ENCODE data around the gene TNK2. TPM values are rescaled to one million over a fixed set of nuclear protein-coding genes. Genes with fewer than 3 reads are reported as not detected.
"Not testable (repeated sequence)": the region's sequence is repeated elsewhere in the genome, so short reads cannot be mapped to it uniquely, and the experiment has no call there.

The TNK2 gene
- total and polyA plus RNA-seq, 2 experiments from 2014 or later = 3.2 to 12.3 TPM

DNA sequence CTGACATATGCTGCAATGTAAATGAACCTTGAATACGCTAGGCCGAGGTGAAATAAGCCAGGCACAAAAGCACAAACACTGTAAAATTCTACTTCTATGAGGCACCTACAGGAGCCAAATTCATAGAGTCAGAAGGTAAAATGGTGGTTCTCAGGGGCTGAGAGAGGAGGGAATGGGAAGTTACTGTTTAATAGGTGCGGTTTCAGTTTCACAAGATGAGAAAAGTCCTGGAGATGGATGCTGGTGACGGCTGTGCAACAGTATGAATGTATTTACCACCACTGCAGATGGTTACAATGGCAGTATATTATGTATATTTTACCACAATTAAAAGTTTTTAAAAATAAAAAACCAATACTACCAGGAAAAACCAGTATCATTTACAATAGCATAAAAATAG is 4.0 kb downstream of the TNK2 start:
- WGBS, 2 experiments (ENCODE audit: low coverage in 1 of 2, low lambda C conversion rate in 2 of 2, missing lambda C conversion rate in 2 of 2) = 97 to 100% methylated on average over 4 of the region's 4 CpGs
- in situ Hi-C loops (cut with MboI) = no loop called here
- Histone ChIP-seq H3K27ac (no peak overlapping the region), H3K9ac (no peak overlapping the region), H4K20me1 (ENCODE audit: insufficient read depth) (no peaks in the 10 kb centered on the region; the same call in 1 of the 2 replicates), H3K27me3 (replicated peaks; ENCODE audit: insufficient read depth) (no peaks in the 10 kb centered on the region), H3K4me1 (ENCODE audit: insufficient read depth) (no peaks in the 10 kb centered on the region), H3F3A (ENCODE audit: insufficient read depth) (peaks cover 20% of the 10 kb centered on the region; the same call in 1 of the 2 replicates), H3K9me2 (ENCODE audit: insufficient read depth) (no peaks in the 10 kb centered on the region), H3K4me2 (ENCODE audit: unreplicated experiment) (no peak overlapping the region), H3K9me3 (ENCODE audit: low read depth) (no peaks in the 10 kb centered on the region), H3K4me3 (no peak overlapping the region), H3K79me2 (ENCODE audit: insufficient read depth) (peaks cover 70% of the 10 kb centered on the region), H3K36me3 (ENCODE audit: low read depth) (no peaks in the 10 kb centered on the region), H2AFZ (no peak overlapping the region)
- DNase-seq = no peak
- TF ChIP-seq EZH2phosphoT487 (IDR thresholded peaks at IDR 0.05; ENCODE audit: insufficient read depth, low read depth) (no peak), EZH2 (IDR thresholded peaks at IDR 0.05; ENCODE audit: insufficient read depth, poor library complexity, severe bottlenecking) (no peak)

DNA sequence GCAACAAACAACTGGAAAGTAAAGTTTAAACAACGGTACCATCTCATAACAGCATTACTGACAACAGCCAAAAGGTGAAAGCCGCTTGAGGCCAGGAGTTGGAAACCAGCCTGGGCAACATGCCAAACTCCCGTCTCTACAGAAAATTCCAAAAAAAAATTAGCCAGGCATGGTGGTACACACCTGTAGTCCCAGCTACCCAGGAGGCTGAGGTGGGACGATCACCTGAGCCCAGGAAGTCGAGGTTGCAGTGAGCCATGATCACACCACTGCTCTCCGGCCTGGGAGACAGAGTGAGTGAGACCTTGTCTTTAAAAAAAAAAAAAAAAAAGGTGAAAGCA is 4.4 kb downstream of the TNK2 start:
- H4K20me1 ChIP-seq (ENCODE audit: insufficient read depth) = no peaks in the 10 kb centered on the region; the same call in 1 of the 2 replicates
- no peak overlapping the region for H3K4me3 ChIP-seq
- H3K4me2 ChIP-seq (ENCODE audit: unreplicated experiment) = no peak overlapping the region
- no peaks in the 10 kb centered on the region for H3K27me3 ChIP-seq (replicated peaks; ENCODE audit: insufficient read depth)
- H3K9ac ChIP-seq = no peak overlapping the region
- no peaks in the 10 kb centered on the region for H3K4me1 ChIP-seq (ENCODE audit: insufficient read depth)
- no peak overlapping the region for H2AFZ ChIP-seq
- H3K9me2 ChIP-seq (ENCODE audit: insufficient read depth) = no peaks in the 10 kb centered on the region
- in situ Hi-C loops (cut with MboI) = no loop called here
- TF ChIP-seq EZH2phosphoT487 (IDR thresholded peaks at IDR 0.05; ENCODE audit: insufficient read depth, low read depth) = no peak
- TF ChIP-seq EZH2 (IDR thresholded peaks at IDR 0.05; ENCODE audit: insufficient read depth, poor library complexity, severe bottlenecking) = no peak
- H3K79me2 ChIP-seq (ENCODE audit: insufficient read depth) = peaks cover 75% of the 10 kb centered on the region
- no peaks in the 10 kb centered on the region for H3K36me3 ChIP-seq (ENCODE audit: low read depth)
- peaks cover 20% of the 10 kb centered on the region; the same call in 1 of the 2 replicates for H3F3A ChIP-seq (ENCODE audit: insufficient read depth)
- H3K9me3 ChIP-seq (ENCODE audit: low read depth) = no peaks in the 10 kb centered on the region
- no peak for DNase-seq
- 92 to 94% methylated on average over 6 of the region's 6 CpGs for WGBS, 2 experiments (ENCODE audit: low coverage in 1 of 2, low lambda C conversion rate in 2 of 2, missing lambda C conversion rate in 2 of 2)
- no peak overlapping the region for H3K27ac ChIP-seq

DNA sequence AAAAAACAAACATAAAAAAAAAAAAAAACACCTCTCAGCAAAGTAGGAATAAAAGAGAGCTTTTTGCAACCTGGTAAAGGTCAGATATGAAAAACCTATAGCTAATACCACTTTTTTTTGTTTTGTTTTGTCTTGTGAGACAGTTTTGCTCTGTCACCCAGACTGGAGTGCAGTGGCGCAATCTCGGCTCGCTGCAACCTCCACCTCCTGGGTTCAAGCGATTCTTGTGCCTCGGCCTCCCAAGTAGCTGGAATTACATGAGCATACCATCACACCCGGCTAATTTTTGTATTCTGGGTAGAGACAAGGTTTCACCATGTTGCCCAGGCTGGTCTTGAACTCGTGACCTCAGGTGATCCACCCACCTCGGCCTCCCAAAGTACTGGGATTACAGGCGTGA is 5.7 kb downstream of the TNK2 start:
- H3K9me3 ChIP-seq (ENCODE audit: low read depth); DNase-seq; H4K20me1 ChIP-seq (ENCODE audit: insufficient read depth); H2AFZ ChIP-seq; H3K27ac ChIP-seq; H3K4me2 ChIP-seq (ENCODE audit: unreplicated experiment); H3K4me3 ChIP-seq; in situ Hi-C loops (cut with MboI); H3K36me3 ChIP-seq (ENCODE audit: low read depth); H3K27me3 ChIP-seq (replicated peaks; ENCODE audit: insufficient read depth); H3K4me1 ChIP-seq (ENCODE audit: insufficient read depth); H3K9ac ChIP-seq; H3K9me2 ChIP-seq (ENCODE audit: insufficient read depth): not testable (repeated sequence)
- WGBS, 2 experiments (ENCODE audit: low coverage in 1 of 2, low lambda C conversion rate in 2 of 2, missing lambda C conversion rate in 2 of 2) = 91 to 92% methylated on average over 9 of the region's 9 CpGs
- Histone ChIP-seq H3F3A (ENCODE audit: insufficient read depth) (peaks cover 25% of the 10 kb centered on the region; the same call in 1 of the 2 replicates), H3K79me2 (ENCODE audit: insufficient read depth) (peaks cover 80% of the 10 kb centered on the region)

DNA sequence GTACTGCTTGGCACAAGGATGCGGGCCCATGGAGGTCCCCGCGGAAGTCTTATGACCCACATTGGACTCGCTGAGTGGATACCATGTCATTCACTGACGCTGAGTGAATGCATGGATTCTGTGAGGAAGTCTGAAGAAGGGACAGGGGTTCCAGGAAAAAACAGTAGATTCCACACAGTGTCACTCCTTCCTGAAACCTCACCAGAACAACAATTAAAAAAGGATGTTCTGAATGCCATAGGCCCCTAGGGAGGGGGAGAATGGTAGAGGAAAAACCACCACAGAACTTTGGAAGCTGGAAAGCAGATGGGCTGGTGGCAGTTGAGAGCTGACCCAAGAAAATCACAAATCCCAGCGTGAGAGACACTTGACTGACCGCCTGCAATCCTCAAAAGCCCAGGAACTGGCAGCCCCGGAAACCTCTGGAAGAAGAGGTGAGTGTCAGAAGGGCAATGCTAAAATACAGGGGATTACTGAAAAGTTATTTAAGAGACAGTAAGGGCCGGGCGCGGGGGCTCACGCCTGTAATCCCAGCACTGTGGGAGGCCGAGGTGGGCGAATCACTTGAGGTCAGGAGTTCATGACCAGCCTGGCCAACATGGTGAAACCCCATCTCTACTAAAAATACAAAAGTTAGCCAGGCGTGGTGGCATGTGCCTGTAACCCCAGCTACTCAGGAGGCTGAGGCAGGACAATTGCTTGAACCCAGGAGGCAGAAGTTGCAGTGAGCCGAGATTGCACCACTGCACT is 6.3 kb downstream of the TNK2 start:
- DNase-seq; H4K20me1 ChIP-seq (ENCODE audit: insufficient read depth); H3K36me3 ChIP-seq (ENCODE audit: low read depth); in situ Hi-C loops (cut with MboI); H3K27me3 ChIP-seq (replicated peaks; ENCODE audit: insufficient read depth); H3K4me3 ChIP-seq; H2AFZ ChIP-seq; H3K27ac ChIP-seq; H3K4me2 ChIP-seq (ENCODE audit: unreplicated experiment); H3K4me1 ChIP-seq (ENCODE audit: insufficient read depth); H3K9me2 ChIP-seq (ENCODE audit: insufficient read depth); H3K9me3 ChIP-seq (ENCODE audit: low read depth); H3K9ac ChIP-seq: not testable (repeated sequence)
- WGBS, 2 experiments (ENCODE audit: low coverage in 1 of 2, low lambda C conversion rate in 2 of 2, missing lambda C conversion rate in 2 of 2) = 81 to 85% methylated on average over 16 of the region's 16 CpGs
- peaks cover 27% of the 10 kb centered on the region; the same call in 1 of the 2 replicates for H3F3A ChIP-seq (ENCODE audit: insufficient read depth)
- peaks cover 74% of the 10 kb centered on the region for H3K79me2 ChIP-seq (ENCODE audit: insufficient read depth)

Measured in GM23248 (cell line).